Stimulated activated CD8-positive, alpha-beta memory T cell treated with anti-CD3 and anti-CD28 coated beads, Interleukin-12 subunit alpha, Interleukin-12 subunit beta, amount 100 ng/mL, for 24 hours (primary cell): ENCODE results near the gene PHYHD1.

Source experiments
- DNase-seq: peaks from one replicate; pipeline ENCODE4 v3.0.0-alpha.2; 2020; ENCODE audit errors: extremely low read depth

PHYHD1 gene

DNA sequence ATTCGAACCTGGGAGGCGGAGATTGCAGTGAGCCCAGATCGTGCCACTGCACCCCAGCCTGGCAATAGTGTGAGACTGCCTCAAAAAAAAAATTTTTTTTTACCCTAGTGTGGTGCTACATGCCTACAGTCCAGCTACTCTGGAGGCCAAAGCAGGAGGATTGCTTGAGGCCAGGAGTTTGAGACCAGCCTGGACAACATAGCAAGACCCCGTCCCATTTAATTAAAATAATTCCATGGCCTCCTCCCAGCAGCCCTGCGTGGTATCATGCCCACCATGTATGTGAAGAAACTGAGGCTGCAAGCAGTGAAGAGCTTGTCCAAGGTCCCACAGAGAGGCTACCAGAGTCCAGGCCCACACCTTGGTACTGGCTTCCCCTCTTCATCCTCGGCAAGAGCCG is 19.4 kb upstream of the PHYHD1 start:
- DNase-seq, result no peak

DNA sequence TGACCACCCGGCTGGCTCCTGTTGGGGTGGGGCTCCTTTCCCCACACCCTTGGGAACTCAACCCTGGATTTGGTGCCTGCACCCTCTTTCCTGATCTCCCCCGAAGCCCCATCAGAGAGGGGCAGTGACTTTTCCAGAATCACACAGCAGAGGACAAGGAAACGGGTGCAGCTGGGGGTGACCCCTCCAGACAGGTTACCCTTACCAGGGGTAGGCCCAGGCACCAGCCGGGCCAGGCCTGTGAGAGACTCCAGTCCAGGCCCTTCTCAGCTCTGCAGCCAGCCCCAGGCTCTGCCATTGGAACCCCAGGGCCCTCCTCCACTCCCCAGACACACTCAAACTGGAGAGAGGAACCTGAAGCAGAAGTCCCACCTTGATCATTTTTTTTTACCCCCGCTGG is 19.0 kb upstream of the PHYHD1 start:
- no peak for DNase-seq

DNA sequence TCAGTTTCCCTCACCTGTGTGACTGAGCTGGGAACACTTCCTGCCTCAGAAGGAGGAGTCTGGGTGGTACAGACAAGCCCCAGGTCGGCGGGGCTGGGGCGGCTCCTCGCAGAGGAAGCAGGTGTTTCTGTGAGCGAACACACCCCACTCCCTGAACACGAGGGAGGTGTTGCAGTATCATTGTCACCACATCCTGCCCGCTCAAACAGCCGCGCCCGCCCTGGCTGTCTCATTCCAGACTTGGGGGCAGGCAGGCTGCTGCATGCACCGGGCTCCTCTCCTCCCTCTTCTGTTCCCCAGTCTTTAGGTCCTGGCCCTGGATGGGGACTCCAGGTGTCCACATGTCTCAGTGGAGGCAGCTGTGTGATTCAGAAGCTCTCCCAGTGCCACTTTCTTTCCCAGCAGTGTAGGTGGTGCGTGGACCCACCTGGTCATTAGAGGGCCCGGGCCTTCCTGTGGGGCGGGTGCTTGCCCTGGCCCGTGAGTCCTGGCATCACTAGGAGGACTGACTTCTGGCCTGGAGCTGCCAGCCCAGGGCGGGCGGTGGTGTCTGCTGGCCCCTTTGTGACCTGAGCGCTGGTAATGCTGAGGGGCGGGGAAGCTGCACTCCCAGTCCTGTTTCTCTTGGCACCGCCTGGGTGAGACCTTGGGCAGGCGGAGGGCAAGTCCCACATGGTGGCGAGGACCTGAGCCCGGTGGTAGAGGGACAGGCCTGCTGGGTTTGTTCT is 18.3 kb upstream of the PHYHD1 start:
- DNase-seq, result peak; percentile 56

DNA sequence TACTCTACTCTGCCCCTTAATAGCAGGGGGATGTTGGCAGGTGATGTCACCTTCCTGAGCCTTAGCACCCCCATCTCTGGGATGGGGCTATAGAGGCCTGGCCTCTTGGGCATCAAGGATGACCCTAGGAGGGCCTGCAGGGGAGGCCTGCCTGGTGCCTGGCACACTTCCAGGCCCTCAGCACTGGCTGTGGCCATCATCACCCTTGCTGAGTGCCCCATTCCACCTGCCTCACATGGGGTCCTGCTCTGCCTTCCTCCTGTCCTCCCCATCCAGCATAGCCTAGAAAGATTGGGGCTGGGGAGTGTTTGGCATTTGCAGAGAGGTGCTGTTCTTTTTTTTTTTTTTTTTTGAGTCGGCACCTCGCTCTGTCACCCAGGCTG is 17.7 kb upstream of the PHYHD1 start:
- DNase-seq, result no peak

DNA sequence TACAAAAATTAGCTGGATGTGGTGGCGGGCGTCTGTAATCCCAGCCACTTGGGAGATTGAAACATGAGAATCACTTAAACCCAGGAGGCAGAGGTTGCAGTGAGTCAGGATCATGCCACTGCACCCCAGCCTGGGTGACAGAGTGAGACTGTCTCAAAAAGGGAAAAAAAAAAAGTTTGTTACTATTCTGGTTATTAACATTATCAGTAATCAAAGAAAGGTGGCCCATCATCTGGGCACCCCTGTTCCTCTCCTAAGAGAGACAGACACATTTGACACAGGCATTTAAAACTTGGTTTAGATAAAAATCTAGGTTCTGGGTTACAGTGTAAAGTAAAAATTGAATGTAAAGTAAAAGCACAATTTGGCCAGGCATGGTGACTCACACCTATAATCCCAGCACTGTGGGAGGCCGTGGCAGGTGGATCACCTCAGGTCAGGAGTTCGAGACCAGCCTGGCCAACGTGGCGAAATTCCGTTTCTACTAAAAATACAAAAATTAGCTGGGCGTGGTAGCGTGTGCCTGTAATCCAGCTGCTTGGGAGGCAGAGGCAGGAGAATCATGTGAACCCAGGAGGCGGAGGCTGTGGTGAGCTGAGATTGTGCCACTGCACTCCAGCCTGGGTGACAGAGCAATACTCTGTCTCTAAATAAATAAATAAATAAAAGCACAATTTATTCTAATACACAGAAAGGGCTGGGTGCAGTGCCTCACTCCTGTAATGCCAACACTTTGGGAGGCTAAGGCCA is 16.7 kb upstream of the PHYHD1 start:
- no peak for DNase-seq

DNA sequence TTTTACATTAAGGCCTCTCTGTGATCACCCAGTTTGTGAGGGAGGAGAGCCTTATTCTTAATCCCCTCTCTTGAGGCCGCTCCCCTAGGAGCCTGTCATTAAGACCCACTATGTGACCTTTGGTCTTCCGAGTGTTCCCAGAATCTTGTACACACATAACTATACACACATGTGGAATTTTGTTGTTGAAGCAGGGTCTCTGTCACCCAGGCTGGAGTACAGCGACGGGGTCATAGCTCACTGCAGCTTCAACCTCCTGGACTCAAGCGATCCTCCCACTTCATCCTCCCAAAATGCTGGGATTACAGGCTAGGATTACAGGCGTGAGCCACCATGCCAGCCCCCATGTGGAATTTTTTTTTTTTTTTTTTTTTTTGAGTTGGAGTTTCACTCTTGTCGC is 14.8 kb upstream of the PHYHD1 start:
- DNase-seq, result no peak

DNA sequence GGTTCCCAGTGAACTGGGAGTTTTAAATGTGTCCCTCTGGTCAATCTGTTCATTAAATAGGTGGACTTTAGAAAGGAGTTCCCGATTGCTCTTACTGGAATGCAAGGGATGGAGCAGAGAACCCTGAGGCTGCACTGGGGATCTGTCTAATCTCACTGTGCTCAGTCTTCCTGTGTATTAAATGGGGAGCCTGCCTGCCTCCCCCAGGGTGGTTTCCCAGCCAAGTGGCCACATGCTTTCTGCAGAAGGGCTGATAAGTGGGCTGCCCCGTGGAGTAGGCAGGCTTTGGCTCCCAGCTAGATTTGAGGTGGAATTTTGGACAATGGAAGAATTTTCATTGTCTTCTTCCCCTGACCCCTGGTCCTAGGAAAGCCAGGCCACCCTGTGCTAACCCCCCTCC is 14.0 kb upstream of the PHYHD1 start:
- DNase-seq, result no peak

DNA sequence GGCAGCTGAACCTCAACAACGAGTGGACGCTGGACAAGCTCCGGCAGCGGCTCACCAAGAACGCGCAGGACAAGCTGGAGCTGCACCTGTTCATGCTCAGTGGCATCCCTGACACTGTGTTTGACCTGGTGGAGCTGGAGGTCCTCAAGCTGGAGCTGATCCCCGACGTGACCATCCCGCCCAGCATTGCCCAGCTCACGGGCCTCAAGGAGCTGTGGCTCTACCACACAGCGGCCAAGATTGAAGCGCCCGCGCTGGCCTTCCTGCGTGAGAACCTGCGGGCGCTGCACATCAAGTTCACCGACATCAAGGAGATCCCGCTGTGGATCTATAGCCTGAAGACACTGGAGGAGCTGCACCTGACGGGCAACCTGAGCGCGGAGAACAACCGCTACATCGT is 12.4 kb upstream of the PHYHD1 start:
- no peak for DNase-seq

DNA sequence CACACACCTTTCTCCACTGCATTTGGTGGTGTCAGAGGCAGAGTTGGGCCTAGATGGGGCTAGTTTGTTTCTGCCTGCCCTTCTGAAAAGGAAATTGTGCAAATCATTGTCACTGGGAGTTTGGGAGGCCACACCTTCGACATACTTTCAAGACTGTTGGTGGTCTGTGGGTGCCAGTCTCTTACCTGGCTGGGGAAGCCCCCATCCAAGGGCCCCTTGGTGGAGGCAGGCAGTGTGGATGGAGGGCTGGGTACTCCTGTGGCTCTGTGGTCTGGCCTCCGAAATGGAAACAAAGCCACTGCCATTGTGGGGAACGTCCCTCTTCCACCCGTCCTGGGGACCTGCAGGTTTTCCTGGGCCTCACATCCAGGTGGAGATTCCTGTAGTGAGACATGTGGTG is 10.9 kb upstream of the PHYHD1 start:
- DNase-seq, result no peak

DNA sequence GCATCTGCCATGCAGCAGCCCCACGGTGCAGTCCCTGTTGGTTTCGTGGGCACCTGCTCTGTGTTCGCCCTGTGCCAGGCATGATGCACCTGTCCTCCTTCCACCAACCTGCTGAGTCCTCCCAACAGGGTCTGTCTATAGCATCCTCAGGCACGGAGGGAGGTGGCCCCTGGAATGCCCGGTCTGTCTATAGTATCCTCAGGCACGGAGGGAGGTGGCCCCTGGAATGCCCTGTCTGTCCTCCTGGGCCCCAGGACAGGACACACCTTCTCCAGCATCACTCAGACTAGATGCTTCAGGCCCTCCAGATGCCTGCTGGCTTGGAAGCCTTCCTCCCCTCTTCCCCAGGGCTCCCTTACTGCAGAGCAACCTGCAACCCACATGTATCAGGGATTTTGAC is 9.9 kb upstream of the PHYHD1 start:
- no peak for DNase-seq

DNA sequence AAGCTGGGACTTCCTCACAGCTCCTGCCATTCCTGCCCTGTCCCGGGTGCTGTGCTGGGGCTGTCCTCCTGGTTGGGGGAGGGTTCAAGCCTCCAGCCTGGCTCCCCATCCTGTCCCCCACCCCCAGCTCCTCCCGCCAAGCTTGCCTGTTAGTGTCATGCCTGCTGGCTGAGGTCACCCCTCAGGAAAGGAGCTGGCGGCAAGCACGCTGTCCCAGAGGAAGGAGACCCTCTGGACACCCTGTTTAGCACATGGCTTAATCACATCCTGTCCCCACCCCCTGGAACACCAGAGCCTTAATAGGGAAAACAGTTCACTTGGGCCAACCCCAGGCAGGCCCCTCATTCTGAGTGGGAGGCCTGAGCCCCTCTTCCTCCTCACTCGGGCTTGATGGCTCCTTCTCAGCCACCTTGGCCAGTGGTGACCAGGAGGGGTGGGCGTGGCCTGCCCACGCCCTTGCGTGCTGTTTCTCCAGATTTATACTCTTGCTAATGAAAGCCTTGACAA is 9.2 kb upstream of the PHYHD1 start:
- no peak for DNase-seq

DNA sequence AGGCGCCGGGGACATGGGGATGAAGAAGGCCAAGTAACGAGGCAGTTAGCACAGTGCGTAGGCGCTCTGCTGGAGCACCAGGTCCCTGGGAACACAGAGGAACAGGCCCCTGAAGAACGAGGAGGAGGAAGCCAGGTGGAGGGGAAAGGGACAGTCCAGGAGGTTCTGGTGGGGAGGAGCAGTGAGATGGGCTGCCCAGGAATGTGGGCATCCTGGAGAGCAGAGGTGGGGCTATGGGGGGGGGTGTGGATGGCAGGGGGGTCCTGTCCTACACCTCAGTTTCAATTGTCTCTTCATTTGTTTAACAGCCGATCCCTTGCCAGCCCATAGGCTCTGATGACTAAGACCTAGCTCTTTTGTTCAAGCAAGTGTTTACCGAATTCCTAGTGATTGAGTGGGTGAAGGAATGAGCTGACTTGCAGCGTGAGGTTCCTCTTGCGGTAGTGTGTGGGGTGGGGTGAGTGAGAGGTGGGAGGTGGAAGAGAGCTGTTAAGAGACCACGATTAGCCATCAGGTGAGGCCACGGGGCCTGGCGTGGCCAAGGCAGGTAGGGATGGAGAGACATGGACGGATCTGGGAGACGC is 8.4 kb upstream of the PHYHD1 start:
- DNase-seq, result no peak

DNA sequence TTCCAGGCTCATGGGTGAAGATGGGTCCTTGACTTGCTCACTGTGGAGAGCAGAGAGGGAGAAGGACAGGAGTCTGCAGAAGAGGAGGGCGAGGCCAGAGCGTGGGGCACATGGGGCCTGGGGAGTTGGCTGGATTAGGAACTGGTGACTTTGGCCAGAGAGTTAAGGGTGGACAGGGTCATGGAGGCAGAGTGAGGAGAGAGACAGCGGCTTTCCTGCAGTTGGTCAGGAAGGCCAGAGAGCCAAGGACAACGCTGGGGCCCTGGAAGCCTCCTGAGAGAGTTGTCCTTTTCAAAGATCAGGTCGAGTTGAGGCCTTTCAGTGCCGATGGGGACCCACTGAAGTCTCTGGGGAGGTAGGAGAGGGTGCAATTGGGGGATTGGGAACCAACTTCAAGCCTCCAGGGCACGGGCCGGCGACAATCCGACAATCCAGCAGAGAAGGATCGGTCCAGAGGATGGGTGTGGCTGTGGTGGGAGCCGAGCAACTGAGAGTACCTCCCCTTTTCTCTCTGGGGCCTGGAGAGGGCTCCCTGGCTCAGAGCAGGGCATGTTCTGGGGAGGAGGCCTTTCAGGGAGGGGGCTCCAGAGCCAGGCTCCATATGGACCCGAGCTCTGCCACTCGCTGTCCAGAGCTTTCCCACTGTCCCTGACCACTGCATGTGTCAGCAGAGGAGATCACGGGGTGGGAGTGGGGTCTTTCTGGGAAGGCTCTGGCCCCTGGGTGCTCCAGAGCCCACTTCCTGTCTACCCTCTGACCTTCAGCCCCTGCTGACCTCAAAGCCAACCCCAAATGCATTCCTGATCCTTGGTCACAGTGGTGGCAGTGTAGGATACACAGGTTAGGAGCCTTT is 7.5 kb upstream of the PHYHD1 start:
- no peak for DNase-seq

DNA sequence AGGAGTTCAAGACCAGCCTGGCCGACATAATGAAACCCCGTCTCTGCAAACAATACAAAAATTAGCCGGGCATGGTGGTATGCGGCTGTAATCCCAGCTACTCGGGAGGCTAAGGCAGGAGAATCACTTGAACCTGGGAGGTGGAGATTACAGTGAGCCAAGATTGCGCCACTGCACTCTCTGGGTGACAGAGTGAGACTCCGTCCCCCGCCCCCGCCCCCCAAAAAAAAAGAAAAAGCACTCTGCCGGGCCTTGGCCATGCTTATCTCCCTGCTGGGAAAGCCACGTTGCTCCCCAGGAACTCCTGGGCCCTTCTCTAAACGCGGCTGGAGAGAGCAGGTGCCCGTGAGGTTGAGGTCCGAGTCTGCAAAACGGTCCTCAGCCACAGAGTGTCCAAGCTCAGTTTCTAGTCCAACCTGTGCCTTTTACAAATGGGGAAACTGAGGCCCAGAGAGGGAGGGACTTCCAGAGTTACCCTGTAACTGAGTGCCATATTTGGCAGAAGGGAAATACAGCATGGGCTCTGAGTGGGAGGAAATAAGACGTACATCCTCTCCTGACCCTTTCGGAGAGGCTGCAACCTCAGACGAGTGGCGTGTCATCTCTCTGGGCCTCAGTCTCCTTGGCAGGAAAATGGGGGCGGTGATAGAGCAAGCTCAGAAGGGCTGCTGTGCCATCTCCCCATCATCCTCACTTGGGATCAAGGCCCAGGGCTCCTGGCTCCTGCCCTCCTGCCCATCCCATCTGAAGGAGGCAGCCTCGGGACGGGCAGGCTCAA is 6.6 kb upstream of the PHYHD1 start:
- DNase-seq, result no peak

DNA sequence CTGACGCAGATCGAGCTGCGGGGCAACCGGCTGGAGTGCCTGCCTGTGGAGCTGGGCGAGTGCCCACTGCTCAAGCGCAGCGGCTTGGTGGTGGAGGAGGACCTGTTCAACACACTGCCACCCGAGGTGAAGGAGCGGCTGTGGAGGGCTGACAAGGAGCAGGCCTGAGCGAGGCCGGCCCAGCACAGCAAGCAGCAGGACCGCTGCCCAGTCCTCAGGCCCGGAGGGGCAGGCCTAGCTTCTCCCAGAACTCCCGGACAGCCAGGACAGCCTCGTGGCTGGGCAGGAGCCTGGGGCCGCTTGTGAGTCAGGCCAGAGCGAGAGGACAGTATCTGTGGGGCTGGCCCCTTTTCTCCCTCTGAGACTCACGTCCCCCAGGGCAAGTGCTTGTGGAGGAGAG is 4.6 kb upstream of the PHYHD1 start:
- no peak for DNase-seq

DNA sequence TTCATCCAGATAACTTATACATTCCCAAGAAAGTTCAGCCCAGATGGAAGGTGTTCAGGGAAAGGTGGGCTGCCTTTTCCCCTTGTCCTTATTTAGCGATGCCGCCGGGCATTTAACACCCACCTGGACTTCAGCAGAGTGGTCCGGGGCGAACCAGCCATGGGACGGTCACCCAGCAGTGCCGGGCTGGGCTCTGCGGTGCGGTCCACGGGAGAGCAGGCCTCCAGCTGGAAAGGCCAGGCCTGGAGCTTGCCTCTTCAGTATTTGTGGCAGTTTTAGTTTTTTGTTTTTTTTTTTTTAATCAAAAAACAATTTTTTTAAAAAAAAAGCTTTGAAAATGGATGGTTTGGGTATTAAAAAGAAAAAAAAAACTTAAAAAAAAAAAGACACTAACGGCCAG is 4.0 kb upstream of the PHYHD1 start:
- no peak for DNase-seq

DNA sequence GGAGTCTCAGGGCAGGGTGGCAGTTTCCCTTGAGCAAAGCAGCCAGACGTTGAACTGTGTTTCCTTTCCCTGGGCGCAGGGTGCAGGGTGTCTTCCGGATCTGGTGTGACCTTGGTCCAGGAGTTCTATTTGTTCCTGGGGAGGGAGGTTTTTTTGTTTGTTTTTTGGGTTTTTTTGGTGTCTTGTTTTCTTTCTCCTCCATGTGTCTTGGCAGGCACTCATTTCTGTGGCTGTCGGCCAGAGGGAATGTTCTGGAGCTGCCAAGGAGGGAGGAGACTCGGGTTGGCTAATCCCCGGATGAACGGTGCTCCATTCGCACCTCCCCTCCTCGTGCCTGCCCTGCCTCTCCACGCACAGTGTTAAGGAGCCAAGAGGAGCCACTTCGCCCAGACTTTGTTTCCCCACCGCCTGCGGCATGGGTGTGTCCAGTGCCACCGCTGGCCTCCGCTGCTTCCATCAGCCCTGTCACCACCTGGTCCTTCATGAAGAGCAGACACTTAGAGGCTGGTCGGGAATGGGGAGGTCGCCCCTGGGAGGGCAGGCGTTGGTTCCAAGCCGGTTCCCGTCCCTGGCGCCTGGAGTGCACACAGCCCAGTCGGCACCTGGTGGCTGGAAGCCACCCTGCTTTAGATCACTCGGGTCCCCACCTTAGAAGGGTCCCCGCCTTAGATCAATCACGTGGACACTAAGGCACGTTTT is 3.5 kb upstream of the PHYHD1 start:
- no peak for DNase-seq

DNA sequence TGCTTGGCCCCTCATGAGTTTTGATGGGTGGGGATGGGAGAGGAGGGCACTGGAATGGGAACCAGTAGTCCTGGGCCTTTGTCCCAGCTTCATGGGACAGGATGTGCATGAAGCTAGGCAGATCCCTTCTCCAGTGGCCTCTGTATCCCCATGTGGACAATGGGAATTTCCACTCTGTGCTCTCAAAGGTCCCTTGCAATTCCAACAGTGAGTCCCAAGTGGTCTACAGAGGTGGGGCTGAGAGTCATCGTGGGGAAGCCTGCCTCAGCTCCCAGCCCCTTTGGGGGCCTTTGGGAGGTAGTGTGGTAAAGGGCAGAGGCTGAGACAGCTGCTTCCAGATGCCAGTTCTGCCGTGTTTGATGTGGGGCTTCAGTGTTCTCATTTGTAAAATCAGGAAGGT is 1.9 kb upstream of the PHYHD1 start:
- no peak for DNase-seq

DNA sequence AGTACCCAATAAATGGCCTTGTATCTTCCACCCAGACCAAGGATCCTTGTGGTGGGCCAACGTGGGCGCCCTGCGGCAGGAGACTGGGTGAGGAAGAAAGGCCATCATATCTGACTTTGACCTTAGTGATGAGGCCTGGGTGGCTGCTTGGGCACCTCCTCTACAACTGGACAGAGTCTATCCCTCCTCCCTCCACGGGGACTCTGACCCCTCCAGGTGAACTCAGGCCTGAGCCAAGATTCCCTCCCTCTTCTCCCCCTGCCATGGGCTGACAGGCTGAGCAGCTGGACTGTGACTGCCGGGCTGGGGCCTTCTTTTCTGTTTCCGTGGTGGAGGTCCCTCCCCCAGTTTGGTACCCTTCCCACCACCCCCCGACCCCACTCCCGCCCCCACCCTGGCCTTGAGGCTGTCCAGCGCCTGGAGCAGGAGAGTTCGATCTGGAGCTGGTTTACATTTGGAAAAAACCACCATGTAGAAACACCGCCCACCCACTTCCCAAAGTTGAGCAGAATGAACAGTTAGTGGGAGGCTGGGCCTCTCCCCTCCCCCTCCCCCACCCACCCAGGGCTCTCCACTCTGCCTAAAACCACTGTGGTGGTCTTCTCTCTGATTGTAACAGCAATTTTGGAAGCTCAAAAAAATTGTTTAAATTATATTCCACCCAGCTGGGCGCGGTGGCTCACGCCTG is 1.2 kb upstream of the PHYHD1 start:
- no peak for DNase-seq
